RPMI8226 (cell line): Measurements from ENCODE around the gene FRAS1.
"Not testable (repeated sequence)": the region's sequence is repeated elsewhere in the genome, so short reads cannot be mapped to it uniquely, and the experiment has no call there.

Experiments used
- DNase-seq: peaks from one replicate; pipeline ENCODE4 v3.0.0-alpha.2; 2015

The FRAS1 gene

DNA sequence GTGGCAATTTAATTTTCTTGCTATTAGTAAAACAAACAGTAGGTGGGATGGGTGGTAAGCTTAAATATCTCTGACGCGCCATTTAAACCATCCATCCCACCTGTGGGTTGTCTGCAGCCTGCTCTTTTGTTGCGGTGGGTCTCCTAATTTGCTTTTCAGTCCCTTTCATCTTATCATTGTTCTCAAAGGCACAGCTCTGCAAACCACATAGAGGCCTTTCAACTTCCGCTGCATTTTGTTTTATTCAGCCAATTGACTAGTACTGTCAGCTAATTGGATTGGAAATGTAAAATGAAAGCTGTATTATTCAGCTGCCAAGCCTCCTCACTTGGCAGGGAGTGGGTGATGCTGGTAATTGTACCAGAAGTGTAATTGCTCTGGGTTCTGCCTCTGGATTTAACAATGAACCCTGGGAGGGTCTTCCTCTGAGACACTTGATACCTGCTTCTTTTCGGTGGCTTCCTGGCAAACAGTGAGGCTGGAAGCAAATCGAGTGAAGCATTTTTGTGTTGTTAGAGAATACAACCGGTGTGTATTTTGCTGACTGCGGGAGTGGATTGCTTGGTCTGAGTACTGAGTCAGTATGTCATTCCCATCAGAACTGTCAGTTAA is 165.6 kb downstream of the FRAS1 start:
- DNase-seq = no peak

DNA sequence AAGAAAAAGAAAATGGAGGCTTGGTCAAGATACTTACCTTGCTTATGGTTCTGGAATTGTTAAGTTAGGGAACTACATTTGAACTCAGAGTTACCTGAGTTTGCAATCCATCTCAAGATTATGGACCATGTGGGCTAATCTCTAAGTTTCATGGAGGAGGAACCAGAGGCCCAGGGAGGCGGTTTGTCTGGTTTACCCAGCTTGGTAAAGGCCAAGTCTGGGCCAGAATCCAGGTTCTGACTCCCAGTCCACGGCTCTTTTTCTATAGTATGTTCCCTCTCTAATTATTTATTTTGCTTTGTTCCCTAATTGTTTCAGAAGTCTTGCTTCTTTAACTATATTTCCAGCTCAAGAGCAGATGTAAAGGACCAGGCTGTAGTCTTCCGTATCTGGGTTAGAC is 168.1 kb downstream of the FRAS1 start:
- DNase-seq = no peak

DNA sequence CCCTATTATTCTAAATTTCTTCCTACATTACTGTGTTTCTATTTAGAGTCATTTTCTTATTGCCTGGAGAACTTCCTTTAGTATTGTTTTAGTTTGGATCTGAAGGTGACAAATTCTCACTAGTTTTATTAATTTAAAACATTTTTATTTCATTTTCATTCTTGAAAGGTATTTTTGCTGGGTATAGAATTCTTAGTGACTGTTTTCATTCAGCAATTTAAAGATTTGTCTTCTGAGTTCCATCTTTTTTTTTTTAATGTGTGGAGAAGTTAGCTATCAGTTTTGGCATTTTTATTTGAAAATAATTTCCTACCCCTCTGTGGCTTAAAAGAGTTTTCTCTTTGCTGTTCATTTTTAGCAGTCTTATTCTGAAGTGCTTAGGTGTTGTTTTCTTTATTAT is 169.2 kb downstream of the FRAS1 start:
- no peak for DNase-seq

DNA sequence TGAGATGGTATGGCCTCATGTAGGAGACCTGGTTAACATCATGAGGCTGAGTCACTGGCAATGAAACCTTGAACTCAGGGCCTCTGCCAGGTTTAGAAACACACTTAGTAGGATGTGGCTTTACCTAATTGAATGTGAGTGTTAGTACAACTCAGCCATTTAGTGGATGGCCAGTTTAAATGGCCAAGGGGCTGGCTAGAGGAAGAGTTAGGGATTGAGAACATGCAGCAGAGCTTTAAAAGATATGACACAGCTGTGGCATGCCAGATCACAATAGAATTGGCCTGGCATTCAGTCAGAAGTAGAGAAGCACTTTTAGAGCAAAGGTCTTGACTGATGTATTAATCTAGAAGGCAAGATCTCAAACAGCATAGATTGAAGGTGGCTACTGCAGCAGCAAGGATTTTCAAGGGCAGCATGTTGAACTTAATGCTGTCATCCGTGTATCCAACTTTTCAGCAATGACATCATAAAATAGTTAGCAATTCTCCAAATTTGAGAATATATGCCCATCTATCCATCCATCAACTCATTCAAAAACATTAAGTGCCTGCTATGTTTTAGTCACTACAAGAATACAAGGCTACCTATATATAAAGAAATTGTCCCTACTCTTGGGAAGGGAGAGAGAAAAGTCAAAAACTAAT is 170.4 kb downstream of the FRAS1 start:
- no peak for DNase-seq

DNA sequence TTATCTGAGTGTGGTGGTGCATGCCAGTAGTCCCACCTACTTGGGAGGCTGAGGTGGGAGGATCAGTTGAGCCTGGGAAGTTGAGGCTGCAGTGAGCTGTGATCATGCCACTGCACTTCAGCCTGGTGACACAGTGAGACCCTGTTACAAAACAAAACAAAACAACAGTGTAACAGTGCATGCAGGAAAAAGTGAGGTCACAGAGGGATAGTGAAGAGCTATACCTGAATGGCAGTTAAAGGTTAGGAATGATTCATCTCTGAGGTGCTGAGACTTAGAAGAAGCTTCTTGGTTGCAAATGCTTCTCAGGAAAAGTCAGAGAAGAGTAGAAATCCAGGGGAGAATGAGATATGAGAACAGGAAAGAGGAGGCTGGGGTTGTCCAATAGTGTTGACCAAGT is 178.7 kb downstream of the FRAS1 start:
- no peak for DNase-seq

DNA sequence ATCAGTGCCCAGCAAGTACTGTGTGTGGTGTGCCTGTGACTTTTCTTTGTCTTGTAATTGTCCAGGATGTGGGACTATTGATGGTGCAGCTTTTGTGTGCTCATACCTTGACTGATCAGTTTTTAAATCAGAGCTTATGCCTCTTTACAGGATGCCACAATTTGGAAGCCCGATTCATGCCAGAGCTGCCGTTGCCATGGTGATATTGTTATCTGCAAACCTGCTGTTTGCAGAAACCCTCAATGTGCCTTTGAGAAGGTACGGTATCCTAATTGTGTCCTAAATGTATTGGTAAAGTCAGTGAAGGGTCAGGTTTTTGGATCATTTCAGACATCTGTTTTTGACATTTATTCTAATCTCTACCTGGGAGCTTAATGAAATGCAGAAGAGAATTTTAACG is 180.2 kb downstream of the FRAS1 start:
- no peak for DNase-seq

DNA sequence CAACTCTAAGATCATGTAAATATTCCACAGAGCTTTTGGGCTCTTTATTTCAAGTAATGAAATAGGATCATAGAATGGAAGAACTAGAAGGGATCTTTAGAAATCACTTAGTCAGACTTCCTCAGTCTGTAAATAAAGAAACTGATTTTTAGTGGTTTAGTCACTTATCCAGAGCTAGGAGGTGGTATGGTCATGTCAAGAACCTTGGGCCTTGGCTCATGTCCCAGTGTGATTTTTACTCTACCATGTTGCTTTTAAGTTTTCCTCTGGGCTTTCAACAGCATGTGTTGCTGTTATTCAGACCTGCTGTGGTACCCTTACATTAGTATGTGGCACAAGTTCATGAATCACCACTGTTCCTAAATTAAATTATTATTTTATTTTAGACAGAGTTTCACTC is 184.9 kb downstream of the FRAS1 start:
- DNase-seq = no peak

DNA sequence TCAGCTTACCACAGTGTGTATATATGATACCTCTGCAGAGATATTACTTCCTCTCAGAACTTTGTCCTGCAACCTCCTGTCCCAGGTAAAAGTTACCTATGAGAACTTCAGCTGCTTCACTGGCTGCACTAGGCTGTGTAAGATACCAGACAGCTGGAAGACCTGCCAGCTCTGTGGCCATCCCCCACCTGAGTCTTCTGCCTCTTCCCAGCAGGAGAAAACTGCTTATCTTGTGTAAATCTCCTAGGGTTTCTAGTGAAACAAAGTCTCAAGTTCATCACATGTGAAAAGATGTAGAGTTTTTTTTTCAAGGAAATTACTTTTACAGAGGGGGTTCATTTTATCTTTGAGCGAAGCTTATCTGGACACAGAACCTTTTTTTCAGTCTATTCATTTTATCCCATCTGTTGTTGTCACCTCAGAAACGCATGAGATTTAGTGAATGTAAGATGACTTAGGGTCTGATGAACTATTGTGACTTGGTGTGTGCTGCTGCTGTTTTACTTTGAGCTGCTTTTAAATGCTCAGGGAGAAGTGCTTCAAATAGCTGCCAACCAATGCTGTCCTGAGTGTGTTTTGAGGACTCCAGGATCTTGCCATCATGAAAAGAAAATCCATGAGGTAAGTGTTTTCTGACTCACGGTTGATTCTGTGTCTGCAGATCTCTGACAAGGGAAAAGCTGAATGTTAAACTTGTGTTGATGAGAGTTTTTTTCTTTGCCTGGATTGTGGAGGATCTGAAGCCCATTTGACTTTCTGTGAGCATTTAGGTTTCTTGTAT is 187.8 kb downstream of the FRAS1 start:
- DNase-seq = no peak

DNA sequence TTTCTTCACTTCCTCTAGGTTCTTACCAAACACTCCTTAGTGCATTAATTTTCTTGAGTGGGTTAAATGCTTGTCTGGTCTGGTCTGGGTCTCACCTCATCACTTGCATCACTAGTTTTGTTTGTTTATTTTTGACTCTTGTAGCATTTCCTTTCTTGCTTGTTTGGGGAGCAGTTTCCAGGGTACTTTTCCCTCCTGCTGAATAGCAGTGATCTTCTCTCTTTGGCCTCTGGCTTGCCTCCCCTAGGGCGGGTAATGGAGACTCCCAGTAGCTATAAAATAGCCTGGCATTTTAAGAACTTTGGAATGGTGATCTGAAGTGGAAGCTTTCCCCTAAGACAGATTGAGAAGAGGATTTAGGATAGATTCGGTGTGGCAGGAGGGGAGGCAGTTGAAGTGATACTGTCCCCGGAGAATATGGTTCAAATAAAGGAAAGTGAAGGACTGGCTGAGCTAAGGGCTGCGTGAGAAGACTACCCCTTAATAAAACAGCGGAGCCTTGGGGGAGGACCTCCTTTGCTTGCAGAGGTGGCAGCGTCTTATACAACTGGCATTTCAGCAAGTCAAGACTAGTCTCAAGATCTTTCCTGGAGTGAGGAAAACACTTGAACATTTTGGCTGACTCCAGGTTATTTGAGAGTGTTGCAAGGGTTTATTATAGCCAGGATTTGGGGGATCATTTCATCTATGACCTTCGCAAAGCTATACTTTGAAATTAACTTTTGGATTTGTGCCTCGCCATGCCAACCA is 190.6 kb downstream of the FRAS1 start:
- no peak for DNase-seq

DNA sequence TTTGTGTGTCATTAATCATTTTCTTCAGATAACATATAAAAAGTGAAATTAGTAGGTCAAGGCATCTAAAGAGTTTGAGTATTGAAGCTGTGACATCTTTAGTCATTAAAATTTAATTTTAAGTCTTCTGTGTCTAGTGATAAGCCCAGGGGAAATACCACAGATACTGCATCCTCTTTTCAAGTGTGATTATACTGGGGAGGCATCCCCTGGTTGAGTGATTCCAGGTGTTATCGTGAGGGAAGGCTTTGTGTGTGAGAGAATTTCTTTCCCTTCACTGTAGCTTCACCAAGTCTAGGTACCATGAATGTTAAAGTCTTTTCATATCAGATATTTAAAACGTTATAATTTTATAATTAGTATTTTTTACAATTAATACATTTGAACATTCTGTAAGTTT is 193.4 kb downstream of the FRAS1 start:
- DNase-seq = no peak

DNA sequence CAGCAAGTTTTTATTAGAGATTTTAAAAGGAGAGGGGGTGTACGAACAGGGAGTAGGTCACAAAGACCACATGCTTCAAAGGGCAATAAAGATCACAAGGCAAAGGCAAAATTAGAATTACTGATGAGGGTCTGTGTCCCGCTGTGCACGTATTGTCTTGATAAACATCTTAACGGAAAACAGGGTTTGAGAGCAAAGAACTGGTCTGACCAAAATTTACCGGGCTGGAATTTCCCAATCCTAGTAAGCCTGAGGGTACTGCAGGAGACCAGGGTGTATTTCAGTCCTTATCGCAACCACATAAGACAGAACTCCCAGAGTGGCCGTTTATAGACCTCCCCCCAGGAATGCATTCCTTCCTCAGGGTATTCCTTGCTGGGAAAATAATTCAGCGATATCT is 195.7 kb downstream of the FRAS1 start:
- not testable (repeated sequence) for DNase-seq

DNA sequence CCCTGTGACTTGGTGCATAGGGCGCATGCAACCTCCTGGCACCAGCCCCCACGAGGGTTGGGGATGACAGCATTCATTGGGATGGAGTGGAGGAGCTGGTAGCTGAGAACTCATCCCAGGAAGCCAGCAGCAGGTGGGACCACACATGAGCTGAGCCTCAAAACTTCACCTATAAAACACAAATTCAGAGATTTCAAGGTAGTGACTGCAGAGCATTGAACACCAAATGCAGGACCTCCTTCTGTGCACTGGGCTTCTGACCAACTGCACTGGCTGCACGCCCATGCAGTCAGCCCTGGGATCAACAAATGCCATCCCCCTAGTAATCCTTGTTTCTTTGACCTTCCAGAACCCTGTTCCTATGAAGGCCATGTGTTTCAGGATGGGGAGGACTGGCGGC is 197.8 kb downstream of the FRAS1 start:
- DNase-seq = no peak

DNA sequence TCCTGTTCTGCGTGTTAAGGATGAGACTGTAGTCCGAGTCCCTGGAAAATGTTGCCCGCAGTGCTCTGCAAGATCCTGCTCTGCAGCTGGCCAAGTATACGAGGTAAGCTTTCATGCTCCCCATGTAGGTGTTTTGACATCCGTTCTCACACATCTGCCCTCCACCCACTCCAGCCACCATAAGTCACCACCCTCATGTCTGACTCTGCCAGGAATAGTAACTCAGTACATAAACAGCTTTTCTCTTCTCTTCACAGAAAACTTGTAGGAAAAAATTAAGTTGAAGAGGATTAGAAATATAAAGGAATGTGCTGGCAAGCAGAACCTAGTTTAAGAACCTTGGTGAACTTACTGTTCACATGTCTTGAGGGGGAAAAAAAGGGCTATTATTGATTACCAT is 207.9 kb downstream of the FRAS1 start:
- DNase-seq = no peak

DNA sequence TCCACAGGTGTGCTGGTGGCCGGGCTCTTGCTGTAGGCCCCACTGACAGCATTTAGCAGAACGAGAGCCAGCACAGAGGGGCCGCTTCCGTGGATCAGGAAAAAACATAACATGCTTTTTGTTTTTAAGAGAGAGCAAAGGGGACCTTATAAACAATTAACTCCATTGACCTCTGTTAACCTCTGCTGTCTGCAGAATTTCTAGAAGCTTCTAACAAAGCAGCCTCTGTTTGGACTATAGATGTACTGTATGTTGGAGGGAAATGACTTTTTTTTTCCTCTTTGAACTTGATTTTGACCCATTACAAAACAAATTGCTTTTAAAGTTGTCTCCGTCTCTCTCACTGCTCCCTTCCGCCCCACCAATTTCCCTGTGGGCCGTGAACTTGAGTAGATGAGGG is 210.7 kb downstream of the FRAS1 start:
- no peak for DNase-seq

DNA sequence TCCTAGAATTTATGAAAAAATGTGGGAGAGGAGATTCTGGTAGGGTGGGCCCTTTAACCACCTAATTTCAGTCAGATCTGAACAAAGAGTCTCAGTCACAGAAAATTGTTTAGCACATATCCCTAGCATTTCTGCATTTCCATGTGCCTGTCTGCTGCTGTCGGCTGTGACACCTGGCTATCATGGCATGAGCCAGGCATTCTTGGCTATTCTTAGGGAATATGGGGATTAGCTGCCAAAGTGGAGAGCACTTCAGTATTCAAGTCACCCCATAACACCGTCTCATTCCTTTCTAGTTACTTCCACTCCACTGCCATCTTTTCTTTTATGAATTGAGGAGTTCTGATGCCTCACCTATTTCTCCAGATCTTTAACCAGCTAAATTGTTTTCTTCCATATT is 211.5 kb downstream of the FRAS1 start:
- DNase-seq = no peak

DNA sequence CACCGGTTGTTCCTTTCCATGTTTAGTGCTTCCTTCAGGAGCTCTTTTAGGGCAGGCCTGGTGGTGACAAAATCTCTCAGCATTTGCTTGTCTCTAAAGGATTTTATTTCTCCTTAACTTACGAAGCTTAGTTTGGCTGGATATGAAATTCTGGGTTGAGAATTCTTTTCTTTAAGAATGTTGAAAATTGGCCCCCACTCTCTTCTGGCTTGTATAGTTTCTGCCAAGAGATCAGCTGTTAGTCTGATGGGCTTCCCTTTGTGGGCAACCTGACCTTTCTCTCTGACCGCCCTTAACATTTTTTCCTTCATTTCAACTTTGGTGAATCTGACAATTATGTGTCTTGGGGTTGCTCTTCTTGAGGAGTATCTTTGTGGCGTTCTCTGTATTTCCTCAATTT is 218.3 kb downstream of the FRAS1 start:
- not testable (repeated sequence) for DNase-seq

DNA sequence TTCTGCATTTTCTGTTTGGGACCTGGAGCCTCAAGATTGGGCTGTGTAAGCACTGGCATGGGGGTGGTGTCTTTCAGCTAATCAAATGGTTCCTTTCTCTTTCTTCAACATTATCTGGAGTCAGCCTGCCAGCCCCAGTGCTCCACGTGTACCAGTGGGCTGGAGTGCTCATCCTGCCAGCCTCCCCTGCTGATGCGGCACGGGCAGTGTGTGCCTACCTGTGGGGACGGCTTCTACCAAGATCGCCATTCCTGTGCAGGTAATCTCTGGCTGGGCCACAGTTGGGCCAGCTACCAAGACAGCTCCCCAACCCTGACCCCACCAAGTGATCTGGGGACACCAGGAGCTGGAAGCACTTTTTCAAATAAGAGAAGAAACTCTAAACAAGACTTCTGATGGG is 229.2 kb downstream of the FRAS1 start:
- DNase-seq = no peak

DNA sequence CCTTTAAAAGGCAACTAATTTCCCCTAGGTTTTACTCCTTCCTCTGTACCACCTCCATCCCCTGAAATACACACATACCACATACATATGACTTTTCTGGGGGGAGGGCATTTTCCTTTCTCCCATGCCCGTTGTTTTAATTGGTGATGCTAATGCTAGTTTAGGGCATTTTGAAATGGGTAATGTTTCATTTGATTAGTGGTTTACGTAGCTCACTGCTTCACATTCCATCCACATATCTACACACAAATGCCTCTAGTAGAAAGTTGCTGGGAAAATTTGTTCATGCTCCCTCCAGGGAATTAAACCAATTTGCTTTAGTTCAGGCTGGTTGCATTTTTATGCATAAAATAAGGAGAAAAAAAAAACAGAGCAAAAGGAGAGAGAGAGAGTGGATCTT is 231.2 kb downstream of the FRAS1 start:
- DNase-seq = no peak

DNA sequence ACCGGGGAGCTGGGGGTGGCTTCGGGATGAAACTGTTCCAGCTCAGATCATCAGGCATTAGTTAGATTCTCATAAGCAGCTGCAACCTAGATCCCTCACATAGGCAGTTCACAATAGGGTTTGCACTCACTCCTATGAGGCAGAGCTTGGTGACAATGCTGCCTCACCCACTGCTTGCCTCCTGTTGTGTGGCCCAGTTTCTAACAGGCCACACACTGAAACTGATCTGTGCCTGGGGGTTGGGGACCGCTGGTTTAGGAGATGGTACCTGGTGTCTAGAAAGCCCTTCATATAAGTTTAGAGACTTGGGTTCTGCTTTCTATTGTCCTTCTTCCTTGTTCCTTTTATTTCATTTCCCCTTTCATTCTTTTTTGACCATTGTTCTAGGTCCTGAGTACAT is 234.2 kb downstream of the FRAS1 start:
- no peak for DNase-seq

DNA sequence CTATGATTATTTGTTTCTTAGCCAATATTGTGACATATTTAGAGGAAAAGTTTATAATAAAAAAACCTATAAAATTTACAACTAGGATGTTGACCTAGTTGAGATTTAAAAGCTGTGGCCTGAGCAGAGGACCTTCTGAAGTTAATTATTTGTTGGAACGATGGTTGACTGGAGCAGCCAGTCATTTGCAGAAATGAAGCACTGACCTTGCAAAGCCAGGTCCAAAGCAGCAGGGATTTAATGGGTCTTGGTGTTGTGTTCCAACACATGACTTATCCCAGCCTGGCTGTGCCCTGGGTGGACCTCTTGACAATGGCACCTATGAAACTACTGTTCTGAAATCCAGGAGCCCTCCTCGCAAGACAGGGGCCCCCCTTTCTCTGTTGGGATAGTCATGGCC is 235.2 kb downstream of the FRAS1 start:
- DNase-seq = no peak

DNA sequence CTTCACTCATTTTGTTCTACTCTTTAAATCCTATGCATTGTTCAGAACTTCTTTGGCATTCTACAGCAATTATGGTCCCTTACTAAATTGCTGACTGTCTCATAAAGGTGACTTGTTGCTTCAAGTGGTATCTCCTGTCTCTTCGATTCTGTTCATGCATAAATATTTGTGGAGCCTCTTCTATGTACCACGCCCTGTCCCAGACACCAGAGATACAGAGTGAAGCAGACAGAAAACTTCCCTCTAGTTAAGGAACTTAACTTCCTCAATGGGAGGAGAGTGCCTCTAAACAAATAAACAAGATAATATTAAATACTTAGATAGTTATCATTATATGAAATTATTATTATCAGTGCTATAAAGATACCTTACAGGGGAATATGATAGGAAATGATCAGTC is 235.7 kb downstream of the FRAS1 start:
- DNase-seq = no peak

DNA sequence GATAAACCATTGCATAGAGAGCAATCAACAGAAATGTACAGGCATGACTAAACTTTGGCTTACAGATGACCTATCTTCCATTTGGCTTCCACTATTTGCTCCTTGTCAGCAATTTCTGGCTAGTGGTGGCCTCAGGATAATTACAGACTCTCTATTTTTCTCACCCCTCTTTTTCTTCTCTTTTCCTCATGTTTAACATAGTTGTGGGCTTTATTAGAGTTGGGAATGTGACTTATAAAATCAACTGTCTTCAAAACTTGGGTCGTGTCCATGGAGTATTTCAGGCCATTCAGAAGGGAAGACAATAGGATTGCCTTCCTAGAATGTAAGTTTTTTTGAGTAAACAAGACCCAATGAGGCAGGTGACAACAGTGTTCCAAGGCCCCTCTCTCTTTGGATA is 236.2 kb downstream of the FRAS1 start:
- DNase-seq = no peak

DNA sequence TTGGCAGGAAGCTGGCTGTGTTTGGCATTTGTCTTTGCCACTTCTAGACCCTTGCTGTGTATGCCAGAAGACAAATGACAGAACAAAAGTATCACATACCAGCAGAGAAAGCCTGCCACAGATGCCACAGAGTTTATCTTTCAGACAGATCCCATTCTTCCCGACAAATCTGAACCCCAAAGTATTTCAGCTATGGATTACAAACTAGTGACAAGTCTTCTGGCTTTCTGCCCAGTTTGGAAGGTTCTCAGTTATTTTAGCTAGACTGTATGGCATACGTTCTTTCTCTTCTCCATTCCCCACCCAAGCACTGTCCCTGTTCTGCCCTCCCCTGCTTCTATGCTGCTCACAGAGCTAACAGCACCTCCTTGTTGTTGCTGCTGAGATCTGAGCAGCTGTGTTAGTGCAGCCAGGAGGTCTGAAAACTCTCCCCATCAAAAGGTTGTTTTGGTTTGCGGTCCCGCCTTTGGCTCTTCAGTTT is 236.7 kb downstream of the FRAS1 start:
- no peak for DNase-seq

DNA sequence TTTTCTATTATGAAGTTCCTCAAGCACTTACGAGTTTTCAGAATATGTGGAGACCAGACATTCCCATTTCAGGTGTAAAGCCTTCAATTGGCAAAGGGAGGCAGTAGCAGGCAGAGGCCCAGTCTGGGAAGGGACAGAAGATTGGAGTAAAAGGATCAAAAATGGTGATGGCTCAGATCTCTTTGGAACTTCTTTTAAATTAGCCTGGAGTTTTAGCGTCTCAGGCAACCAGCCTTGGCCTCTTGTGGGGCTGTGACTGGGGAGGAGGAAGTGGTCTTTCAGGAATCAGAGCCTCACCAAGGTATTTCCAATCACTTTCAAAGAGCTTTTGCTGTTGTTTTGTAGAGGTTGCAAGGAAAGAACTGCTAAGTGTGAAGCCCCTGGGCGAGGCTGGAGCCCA is 239.1 kb downstream of the FRAS1 start:
- no peak for DNase-seq
